NCI-H128 (cell line): ENCODE results near the gene KCNH2.

ENCODE experiments used
- DNase-seq: peaks from one replicate; lab custom pipeline; 2025; ENCODE audit not compliant: unreplicated experiment; lab: John Stamatoyannopoulos, UW

The KCNH2 gene

DNA sequence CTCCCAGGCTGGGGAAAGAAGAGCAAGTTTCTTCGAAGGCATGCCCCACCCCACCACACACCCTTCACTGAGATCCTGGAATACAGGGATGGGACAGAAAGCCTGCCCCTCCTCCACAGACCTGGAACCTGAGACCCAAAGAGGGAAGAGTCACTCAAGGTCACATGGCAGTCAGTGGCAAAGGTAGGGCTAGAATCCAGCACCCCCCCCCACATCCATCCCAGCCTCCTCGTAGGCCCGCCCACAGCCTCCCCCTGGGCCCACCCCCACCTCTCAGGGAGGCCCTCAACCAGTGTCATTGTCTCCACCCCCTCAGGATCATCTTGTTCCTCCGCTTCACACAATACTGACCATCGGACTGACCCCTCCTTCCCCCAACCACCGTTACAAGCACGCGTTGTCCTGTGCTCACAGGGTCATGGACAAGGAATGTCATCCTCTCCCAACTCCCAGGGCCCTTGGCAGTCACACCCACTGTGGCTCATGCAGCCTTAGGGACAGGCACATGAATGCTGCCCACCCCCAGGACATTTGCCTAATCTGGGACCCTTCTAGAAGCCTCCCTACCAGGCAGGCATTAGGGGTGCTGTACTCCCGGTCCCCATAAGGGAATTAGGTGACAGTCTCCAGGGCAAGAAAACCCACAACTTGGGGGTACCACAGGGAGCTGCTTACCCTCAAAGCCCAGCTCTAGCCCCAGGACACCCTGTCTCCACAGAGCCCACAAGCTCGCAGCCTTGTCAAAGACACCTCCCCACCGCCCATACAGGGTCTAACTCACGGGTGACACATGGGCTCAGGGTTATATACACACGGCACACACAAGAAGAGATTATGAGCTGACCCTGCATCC is 1.4 kb downstream of the KCNH2 start:
- no peak for DNase-seq

DNA sequence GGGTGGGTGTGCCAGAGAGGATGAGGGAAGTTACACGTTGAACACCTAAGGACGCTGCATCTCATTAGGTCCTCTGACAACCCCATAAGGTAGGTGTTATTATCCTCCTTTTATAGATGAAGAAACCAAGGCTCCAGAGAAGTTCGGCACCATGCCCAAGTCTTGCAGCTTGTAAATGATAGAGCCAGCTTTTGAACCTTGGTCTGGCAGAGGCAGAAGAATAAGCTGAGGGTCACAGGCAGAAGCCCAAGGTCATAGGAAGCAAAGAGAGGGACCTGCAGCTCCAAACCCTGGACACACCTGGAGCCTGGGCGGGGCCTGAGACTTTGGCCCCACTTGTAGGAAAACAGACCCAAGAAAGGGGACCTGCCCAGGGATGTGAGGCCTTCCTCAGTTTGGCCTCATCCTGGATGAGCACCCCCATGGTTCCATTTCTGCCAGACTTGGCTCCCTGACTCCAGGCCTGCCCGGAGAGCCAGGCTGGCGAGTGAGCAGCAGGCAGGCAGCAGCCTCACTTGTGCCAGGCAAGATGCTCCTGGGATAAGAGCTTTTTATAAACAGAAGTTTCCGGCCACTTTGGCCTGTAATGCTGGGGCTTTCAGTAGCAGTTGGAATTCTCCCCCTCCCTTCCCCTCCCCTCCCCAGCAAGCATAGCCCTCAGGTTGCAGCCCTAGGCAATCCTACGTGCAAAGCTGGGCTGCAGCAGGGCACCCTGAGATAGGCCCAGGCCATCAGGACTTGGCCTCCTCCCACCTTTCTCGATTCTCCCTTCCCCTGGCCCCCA is 2.4 kb downstream of the KCNH2 start:
- DNase-seq, result no peak

GRCh38 chr7:150974468-150975391 is 3.4 kb downstream of the KCNH2 start:
- no peak for DNase-seq

- DNase-seq, result peak; percentile 61
Measured at GRCh38 chr7:150973571-150974451, 4.3 kb downstream of the KCNH2 start.

- DNase-seq, result no peak
Measured at GRCh38 chr7:150972741-150973140, 5.4 kb downstream of the KCNH2 start.

DNA sequence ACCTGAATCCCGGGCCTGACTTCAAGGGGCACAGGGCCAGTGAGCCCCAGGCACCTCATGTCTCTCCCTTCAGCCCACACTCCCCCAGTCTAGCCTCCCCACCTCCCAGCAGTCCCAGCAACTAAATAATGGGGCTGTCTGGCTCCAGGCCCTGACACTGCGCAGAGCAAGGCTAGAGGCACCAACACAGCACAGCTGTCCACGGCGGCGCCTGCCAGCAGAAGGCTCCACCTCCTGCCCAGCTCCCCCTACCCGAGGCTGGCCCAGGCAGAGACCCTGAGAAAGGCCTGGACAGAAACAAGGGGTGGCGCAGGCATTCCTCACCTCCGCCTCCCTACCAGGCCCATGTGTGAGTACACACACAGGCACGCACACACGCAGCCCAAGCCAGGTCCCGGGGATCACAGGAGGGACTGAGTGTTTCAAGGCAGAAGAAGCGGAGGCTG is 6.1 kb downstream of the KCNH2 start:
- no peak for DNase-seq

DNA sequence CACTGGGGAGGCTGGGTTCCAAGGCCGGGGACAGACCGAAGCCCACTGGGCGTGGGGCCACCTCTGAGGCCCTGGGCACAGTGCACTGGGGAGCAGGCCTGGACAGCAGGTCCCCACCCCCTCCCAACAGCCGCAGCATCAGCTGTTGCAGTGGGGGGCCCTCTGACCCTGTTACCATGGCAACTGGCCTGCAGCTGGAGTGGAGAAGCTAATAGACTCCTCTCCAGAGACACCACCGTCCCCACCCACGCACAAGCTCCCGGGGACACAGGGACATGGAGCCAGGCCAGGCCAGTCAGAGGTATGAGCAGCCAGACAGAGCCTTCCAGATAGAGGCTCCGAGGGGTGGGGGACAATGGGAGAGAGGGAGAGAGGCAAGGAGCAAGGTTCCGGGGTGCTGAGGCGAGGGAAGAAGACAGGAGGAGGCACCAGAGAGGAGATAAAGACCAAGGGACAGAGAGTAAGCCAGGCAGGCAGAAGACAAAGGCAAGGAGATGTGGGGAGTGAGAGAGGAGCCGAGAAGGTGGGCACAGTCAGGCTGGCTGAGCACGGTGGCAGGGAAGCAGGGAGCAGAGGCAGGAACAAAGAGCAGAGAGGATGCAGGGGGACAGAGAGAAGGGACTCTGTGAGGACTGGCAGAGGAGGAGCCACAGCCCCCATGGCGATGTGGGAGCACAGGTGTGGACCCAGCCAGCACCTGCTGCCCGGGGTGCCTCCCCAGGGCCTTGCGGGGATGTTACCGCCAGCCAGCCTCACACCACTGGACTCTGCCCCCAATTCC is 6.7 kb downstream of the KCNH2 start:
- DNase-seq, result no peak

GRCh38 chr7:150970424-150970823 is 7.7 kb downstream of the KCNH2 start:
- DNase-seq, result no peak

DNA sequence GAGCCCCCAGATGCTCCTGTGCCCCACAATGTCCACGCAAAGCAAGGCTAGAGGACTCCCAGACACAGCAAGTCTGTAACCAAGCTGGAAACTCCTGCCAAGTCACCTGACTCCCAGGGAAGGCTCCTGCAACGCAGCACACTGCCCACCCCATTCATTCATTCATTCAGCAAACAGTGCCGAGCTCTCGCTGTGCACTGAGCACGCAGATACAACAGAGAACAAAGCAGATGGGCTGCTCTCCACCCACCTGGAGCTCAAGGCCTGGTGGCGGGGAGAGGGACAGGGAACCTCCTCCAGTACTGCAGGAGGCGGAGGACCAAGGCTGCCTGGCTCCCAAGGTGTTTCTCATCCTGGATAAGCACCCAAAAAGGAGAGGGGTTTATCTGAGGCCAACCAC is 8.6 kb downstream of the KCNH2 start:
- DNase-seq, result no peak

GRCh38 chr7:150968734-150969372 is 9.3 kb downstream of the KCNH2 start:
- no peak for DNase-seq

DNA sequence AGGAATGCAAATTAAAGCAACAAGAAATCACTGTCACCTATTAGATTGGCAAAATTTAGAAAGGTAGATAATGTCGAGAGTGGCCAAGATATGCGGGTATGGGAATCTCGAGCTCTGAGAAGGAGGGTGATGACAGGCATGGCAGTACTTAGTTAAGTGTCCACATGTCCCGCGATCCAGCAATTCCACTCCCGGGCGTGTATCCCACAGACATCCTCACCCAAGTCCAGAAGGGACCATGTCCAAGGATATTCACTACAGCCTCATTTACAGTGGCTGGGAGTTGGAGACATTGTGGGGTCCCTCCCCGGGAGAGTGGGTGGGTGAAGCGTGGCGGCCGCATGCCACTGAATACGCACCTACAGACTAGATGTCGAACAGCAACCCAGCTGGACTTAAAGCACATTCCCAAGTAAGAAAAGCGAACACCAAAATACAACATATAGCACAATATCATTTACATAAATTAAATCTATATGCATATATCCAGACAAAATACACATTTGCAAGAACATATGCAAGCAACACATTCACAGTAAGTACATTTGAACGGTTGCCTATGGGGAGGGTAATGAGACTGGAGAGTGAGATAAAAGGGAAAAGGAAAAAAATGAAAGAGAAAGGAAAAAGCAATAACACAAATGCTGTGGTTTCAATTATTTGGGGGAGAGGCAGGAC is 9.9 kb downstream of the KCNH2 start:
- no peak for DNase-seq

DNA sequence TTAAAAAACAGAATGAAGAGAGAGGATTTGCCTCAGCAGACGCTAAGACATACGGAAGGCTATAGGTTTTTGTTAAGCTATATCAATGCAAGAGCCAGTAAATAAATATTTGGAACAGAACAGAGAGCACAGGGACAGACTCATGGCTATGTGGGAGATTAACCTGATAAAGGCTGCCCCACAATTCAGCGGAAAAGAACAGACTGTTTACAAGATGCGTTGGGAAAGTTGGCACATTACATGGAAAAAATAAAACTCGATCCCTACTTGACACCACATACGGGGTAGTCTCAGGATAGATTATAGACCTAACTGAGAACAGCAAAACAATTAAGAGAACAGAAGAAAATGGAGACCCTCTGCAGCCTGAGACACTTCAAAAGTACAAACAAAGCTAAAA is 10.8 kb downstream of the KCNH2 start:
- no peak for DNase-seq

GRCh38 chr7:150966002-150966401 is 12.1 kb downstream of the KCNH2 start:
- DNase-seq, result no peak

- DNase-seq, result no peak
Measured at GRCh38 chr7:150965273-150965830, 12.8 kb downstream of the KCNH2 start.

GRCh38 chr7:150964593-150965111 is 13.5 kb downstream of the KCNH2 start:
- DNase-seq, result no peak

DNA sequence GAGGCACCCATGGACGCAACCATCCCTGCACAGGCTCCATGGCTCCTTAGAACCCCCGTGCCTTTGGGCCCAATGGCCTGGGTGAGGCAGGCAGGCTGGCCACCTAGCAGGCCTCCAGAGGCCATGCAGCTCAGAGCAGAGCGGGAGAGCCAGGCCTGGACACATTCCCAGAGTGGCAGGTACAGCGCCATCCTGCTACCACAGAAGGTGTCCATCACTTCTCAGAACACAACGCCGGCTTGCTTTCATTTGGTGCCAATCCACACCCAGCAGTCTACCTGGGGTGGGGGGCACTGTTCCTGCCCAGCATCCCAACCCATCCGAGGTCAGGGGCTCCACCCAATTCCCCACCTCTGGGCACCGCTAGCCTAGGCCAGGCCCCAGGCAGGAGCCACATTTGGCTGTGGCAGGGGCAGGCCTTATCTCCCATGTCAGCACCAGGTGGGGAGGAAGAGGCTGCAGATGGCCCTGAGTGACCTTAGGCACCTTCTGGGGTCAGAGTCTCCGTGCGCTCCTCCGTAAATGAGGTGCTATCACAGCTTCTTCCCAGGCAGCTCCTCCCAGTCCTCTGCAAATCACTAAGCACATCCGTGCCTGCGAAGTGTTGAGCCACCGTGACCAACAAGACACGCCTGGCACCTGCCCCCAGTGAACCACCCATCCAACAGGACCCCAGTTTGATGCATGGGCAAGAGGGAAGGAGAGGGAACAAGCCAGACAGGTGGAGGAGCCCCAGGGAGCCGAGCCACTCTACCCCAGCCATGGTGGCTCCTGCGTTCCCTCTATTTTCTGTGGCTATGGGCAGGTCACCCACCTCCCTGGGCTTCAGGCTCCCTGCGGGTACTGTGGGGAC is 14.2 kb downstream of the KCNH2 start:
- DNase-seq, result no peak
